Heart left ventricle (tissue), 13 donors: ENCODE data around the gene EMILIN3.

Source experiments
- POLR2A ChIP-seq, 2 donors: fragments of 450-650 bp; IDR thresholded peaks; one replicate each; pipeline ENCODE4 v1.6.1; 2017; ENCODE audit warnings: antibody characterized with exemption in 2 of 2, mild to moderate bottlenecking in 2 of 2, moderate library complexity in 2 of 2
- TF ChIP-seq, protein P1 (sequence below), 12 donors: fragments of 200-600 bp; sonication (generic) in 4 of 12; IDR thresholded peaks; one replicate each; pipeline versions ENCODE4 v1.5.0 to v1.8.0; 2018 to 2022; ENCODE audit warnings: antibody characterized with exemption in 12 of 12, mild to moderate bottlenecking in 5 of 12
- donor health status: ischemic (EF 13 %, LVEDD 7.1; RV severe dilation, severe dysfunction).
- donor health status: DM: no; HTN: yes; CAD: no.
- donor health status: DM: no; HTN: no; CAD: no.
- donor health status: ischemic (EF 25% LVEDD 6.9; RV normal size, moderate dysfunction).
- donor health status: ischemic (EF 25% LVEDD 5.7; RV mildly dilated, moderate dysfunction).
- donor health status: ischemic (EF 35%, LVEDD 5.7; RV mildly dilated, moderate dysfunction).
- donor health status: nonischemic (EF 11% LVEDD 7.7; RV severe dilation, severe dysfunction).
- donor health status: DM: yes; HTN: yes; CAD: no.
- donor health status: PGD.
- donor health status: ischemic (EF 29% LVEDD 5.4; RV normal size, mild dysfunction).
- donor health status: nonischemic (EF 23%, LVEDD 6.1; RV moderate dilation, normal function).

GRCh38 chr20:41365777-41366545 lies 657 bp downstream of the EMILIN3 start:
- TF ChIP-seq, protein P1, sequence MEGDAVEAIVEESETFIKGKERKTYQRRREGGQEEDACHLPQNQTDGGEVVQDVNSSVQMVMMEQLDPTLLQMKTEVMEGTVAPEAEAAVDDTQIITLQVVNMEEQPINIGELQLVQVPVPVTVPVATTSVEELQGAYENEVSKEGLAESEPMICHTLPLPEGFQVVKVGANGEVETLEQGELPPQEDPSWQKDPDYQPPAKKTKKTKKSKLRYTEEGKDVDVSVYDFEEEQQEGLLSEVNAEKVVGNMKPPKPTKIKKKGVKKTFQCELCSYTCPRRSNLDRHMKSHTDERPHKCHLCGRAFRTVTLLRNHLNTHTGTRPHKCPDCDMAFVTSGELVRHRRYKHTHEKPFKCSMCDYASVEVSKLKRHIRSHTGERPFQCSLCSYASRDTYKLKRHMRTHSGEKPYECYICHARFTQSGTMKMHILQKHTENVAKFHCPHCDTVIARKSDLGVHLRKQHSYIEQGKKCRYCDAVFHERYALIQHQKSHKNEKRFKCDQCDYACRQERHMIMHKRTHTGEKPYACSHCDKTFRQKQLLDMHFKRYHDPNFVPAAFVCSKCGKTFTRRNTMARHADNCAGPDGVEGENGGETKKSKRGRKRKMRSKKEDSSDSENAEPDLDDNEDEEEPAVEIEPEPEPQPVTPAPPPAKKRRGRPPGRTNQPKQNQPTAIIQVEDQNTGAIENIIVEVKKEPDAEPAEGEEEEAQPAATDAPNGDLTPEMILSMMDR (IDR thresholded peaks at IDR 0.05): no peak
- TF ChIP-seq POLR2A (IDR thresholded peaks at IDR 0.05): no peak
